PFSK-1 (cell line): ENCODE data around the gene ENTPD8.

Experiments used
- FOXP2 ChIP-seq: optimal IDR thresholded peaks from 2 replicates; pipeline ENCODE3; 2011; ENCODE audit warnings: borderline replicate concordance, control low read depth, inconsistent platforms; ENCODE audit not compliant: insufficient read depth; ENCODE audit errors: extremely low read length, extremely low read depth
- POLR2AphosphoS5 ChIP-seq: IDR thresholded peaks from 2 replicates; pipeline ENCODE4 v1.6.1; 2012; ENCODE audit warnings: low read depth, mild to moderate bottlenecking, control low read depth, low read length, moderate library complexity
- SIN3A ChIP-seq: IDR thresholded peaks from 2 replicates; pipeline ENCODE4 v1.6.1; 2012; ENCODE audit warnings: mild to moderate bottlenecking, low read length, moderate library complexity, borderline replicate concordance; ENCODE audit not compliant: insufficient read depth
- TAF1 ChIP-seq: IDR thresholded peaks from 2 replicates; pipeline ENCODE4 v1.6.1; 2012; ENCODE audit warnings: low read length, control low read depth, borderline replicate concordance; ENCODE audit not compliant: insufficient read depth
- TF ChIP-seq, protein P1 (sequence below), 2 experiments: IDR thresholded peaks; 2 replicates each; pipeline versions ENCODE4 v1.6.1 to v1.8.0; 2011 to 2012; ENCODE audit warnings: low read depth in 2 of 2, low read length in 2 of 2, control low read depth in 1 of 2, inconsistent platforms in 1 of 2, mild to moderate bottlenecking in 1 of 2, moderate library complexity in 1 of 2; ENCODE audit not compliant: insufficient read depth in 1 of 2

DNA sequence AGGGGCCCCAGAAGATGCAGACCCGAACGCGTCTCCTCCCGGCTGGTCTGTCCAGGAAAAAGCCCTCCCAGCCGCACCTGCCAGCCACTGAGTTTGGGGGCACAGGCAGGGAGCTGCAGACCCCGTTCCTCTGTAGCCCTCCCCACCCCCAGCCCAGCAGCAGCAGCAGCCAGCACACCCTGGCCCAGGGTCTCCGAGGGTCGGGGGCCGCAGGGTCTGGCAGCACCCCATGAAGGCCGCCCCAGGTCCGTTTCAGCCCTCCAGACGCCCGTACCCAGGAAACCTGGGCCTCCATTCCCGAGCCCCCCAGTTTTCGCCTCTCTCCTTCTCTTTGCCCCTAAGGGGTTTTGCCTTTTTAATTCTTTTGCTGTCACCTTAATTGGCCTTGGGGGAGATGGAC is 37.9 kb downstream of the ENTPD8 start:
- TF ChIP-seq POLR2AphosphoS5: no peak
- TF ChIP-seq, protein P1, sequence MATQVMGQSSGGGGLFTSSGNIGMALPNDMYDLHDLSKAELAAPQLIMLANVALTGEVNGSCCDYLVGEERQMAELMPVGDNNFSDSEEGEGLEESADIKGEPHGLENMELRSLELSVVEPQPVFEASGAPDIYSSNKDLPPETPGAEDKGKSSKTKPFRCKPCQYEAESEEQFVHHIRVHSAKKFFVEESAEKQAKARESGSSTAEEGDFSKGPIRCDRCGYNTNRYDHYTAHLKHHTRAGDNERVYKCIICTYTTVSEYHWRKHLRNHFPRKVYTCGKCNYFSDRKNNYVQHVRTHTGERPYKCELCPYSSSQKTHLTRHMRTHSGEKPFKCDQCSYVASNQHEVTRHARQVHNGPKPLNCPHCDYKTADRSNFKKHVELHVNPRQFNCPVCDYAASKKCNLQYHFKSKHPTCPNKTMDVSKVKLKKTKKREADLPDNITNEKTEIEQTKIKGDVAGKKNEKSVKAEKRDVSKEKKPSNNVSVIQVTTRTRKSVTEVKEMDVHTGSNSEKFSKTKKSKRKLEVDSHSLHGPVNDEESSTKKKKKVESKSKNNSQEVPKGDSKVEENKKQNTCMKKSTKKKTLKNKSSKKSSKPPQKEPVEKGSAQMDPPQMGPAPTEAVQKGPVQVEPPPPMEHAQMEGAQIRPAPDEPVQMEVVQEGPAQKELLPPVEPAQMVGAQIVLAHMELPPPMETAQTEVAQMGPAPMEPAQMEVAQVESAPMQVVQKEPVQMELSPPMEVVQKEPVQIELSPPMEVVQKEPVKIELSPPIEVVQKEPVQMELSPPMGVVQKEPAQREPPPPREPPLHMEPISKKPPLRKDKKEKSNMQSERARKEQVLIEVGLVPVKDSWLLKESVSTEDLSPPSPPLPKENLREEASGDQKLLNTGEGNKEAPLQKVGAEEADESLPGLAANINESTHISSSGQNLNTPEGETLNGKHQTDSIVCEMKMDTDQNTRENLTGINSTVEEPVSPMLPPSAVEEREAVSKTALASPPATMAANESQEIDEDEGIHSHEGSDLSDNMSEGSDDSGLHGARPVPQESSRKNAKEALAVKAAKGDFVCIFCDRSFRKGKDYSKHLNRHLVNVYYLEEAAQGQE (IDR thresholded peaks at IDR 0.05; ENCODE audit: insufficient read depth in 1 of 2, low read depth in 2 of 2, low read length in 2 of 2): no peak
- TF ChIP-seq TAF1: no peak
- TF ChIP-seq SIN3A: no peak
- no peak for TF ChIP-seq FOXP2
